Hematopoietic multipotent progenitor cell treated with erythropoietin and hydrocortisone succinate and interleukin-3 and kit ligand, for 8 days (in vitro differentiated cells): ENCODE results near the gene OTOGL.
"Not testable (repeated sequence)": the region's sequence is repeated elsewhere in the genome, so short reads cannot be mapped to it uniquely, and the experiment has no call there.

Experiments used
- DNase-seq: peaks from one replicate; pipeline ENCODE4 v3.0.0-alpha.2; 2015

OTOGL gene

GRCh38 chr12:80099259-80099658, at the start of gene OTOGL:
TSS of gene OTOGL (plus strand) at chr12:80099537. CDS start at chr12:80209432, 109,895 bp downstream.
- DNase-seq = no peak

GRCh38 chr12:80050236-80050635, 49.1 kb upstream of the OTOGL start:
- no peak for DNase-seq

- DNase-seq = no peak
These were observed 46.1 kb upstream of the OTOGL start for GRCh38 chr12:80053051-80053790.

- DNase-seq = no peak
These were observed 43.1 kb upstream of the OTOGL start for GRCh38 chr12:80056232-80056631.

GRCh38 chr12:80056845-80057244, 42.5 kb upstream of the OTOGL start:
- DNase-seq = no peak

GRCh38 chr12:80058586-80058985, 40.8 kb upstream of the OTOGL start:
- no peak for DNase-seq

DNA sequence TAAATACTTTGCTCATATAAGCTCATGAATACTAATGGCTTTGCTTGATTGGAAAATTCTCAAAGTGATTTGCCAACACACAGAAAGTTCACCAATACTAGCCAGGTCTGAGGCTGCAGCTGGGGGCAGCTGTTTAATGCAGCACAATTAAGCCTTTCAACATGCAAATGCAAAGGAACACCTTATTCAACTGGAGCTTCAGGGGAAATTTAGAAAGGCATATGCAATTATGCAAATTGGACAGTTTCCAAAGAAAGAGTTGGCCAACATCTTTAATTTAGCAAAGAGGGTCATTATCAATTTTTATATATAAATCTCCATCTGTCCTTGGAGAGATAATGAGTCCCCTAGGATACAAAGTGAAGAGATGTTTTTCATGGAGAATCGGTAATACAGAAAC, 40.2 kb upstream of the OTOGL start:
- no peak for DNase-seq

DNA sequence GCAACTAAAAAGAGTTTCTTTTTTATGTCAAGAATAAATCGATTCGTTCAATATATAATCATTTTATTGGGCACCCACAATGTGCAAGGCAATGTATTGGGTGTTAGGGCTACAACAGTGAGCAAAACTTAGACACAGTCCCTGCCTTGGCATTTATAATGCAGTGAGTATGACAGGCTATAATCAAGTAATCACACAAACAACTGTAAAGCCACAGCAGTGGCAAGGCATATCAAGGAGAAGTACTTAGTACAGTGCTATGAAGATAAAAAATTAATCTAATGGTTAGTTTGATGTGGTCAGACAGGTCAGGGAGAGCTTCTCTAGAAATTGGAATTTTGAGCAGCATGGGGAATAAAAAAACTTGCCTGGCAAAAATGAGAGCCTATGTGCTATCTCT, 39.5 kb upstream of the OTOGL start:
- no peak for DNase-seq

GRCh38 chr12:80064269-80064668, 35.1 kb upstream of the OTOGL start:
- DNase-seq = no peak

DNA sequence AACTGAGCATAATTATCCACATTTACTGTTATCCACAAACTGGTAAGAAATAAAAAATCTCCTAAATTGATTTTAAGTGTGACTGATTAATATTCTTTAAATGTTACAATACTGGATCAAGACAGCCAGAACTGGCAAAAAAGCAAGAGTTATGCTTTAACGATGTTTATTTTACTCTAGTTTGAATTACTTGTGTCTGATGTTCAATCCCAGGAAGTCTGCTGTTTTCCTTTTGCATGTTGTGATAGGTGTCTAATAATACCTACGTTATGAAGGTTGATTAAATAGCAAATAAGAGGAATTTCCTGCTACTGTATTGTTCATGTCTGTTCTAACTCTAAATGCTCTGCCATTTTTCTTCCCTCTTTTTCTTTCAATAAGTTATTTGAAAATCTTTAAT, 34.4 kb upstream of the OTOGL start:
- DNase-seq = no peak

DNA sequence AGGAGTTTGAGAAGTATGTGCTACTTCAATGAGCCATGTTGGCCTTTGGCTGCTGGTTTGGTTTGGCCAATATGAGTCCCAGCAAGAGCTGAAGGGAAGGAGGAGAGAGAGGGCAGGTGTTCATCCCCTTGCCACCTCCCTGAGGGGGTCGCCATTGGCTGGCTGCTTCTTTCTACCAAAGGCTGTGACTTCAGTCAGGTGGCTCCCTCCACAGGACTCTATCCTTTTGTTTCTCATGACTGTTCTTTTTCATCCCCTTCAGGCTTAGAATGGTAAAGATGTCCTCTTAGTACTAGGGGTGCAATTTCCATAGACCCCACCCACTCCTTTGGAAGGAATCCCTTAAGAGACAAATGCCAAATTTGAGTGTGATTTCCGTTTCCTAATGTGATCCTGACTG, 31.2 kb upstream of the OTOGL start:
- no peak for DNase-seq

DNA sequence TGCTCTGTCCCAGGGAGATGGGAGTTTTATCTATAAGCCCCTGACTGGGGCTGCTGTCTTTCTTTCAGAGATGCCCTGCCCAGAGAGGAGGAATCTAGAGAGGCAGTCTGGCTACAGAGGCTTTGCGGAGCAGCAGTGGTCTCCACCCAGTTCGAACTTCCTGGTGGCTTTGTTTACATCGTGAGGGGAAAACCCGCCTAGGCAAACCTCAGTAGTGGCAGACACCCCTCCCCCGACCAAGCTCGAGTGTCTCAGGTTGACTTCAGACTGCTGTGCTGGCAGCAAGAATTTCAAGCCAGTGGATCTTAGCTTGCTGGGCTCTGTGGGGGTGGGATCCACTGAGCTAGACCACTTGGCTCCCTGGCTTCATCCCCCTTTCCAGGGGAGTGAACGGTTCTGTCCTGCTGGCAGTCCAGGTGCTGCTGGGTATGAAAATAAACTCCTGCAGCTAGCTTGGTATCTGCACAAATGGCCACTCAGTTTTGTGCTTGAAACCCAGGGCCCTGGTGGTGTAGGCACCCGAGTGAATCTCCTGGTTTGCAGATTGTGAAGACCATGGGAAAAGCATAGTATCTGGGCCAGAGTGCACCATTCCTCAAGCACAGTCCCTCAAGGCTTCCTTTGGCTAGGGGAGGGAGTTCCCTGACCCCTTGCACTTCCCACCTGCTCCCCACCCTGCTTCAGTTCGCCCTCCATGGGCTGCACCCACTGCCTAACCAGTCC, 15.3 kb upstream of the OTOGL start:
- not testable (repeated sequence) for DNase-seq

- no peak for DNase-seq
These were observed 13.3 kb upstream of the OTOGL start for GRCh38 chr12:80086025-80086424.

DNA sequence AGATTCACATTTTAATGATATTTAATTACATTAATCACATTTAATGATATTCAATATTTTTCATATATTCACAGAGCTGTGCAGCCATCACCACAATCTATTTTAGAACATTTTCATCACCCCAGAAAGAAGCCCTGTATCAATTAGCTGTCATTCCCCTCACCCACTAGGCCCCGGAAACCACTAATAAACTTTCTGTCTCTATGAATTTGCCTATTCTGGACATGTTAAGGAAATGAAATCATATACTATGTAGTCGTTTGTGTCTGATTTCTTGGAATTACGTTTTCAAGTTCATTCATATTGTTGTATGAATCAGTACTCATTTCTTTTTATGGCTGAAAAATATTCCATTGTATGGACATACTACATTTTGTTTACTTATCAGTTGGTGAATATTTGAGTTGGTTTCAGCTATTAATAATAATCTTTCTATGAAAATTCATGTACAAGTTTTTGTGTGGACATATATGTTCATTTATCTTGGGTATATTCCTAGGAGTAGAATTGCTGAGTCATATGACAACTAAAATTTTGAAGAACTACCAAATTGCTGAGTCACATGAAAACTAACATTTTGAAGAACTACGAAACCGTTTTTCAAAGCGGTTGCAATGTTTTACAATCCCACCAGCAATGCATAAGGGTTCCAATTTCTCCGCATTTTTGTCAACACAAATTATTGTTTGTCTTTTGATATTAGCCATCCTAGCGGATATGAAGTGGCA, 11.7 kb upstream of the OTOGL start:
- DNase-seq = no peak

GRCh38 chr12:80100591-80100990, 1.3 kb downstream of the OTOGL start:
- DNase-seq = no peak

- peak; percentile 2 for DNase-seq
These were observed 1.8 kb downstream of the OTOGL start for GRCh38 chr12:80101126-80101525.

DNA sequence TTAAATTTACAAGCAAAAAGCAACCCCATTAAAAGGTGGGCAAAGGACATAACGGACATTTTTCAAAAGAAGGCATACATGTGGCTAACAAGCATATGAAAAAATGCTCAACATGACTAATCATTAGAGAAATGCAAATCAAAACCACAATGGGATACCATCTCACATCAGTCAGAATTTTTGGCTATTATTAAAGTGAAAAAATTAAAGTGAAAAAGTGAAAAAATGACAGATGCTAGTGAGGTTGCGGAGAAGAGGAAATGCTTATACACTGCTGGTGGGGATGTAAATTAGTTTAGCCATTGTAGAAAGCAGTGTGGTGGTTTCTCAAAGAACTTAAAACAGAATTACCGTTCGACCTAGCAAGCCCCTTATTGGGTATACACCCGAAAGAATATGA, 7.9 kb downstream of the OTOGL start:
- no peak for DNase-seq

- no peak for DNase-seq
These were observed 17.4 kb downstream of the OTOGL start for GRCh38 chr12:80116735-80117134.

GRCh38 chr12:80118565-80119324, 19.4 kb downstream of the OTOGL start:
- no peak for DNase-seq

- DNase-seq = no peak
These were observed 21.7 kb downstream of the OTOGL start for GRCh38 chr12:80120994-80121393.

DNA sequence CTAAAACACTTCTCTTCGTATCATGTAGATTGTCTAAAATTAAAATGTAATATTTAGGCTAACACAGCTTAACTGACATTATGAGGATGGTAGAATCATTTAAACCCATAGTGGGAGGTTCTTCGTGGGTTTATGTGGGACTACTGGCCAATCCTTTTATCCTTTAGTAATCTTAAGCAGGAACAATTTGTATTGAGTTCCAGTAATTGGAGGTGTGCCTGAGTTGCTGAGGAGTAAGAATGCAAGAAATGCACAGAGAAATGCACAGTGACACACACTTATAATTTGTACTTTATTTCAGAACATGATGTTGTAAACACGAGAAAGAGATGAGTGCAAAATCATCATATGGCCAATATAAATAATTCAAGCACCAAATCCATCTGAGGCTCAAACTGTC, 22.3 kb downstream of the OTOGL start:
- DNase-seq = no peak

- DNase-seq = no peak
These were observed 30.7 kb downstream of the OTOGL start for GRCh38 chr12:80129895-80130530.

DNA sequence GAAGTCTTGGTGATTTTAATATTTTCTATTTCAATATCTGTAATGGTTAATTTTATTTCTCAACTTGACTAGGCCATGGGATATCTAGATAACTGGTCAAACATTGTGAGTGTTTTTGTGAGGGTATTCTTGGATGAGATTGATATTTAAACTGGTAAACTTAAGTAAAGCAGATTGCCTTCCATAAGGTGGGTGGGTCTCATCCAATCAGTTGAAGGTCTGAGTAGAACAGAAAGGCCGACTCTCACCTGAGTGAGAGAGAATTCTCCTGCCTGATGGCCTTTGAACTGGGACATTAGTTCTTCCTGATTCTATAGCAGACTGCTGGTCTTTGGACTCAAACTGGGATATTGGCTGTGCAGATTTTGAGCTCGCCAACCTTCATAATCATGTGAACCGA, 36.3 kb downstream of the OTOGL start:
- DNase-seq = no peak
